ENCODE results near the gene ANP32B.
A peak's percentile ranks its signal among the peaks of the same experiment; 100 is the strongest.
"Not testable (repeated sequence)": the region's sequence is repeated elsewhere in the genome, so short reads cannot be mapped to it uniquely, and the experiment has no call there.

The ANP32B gene

DNA sequence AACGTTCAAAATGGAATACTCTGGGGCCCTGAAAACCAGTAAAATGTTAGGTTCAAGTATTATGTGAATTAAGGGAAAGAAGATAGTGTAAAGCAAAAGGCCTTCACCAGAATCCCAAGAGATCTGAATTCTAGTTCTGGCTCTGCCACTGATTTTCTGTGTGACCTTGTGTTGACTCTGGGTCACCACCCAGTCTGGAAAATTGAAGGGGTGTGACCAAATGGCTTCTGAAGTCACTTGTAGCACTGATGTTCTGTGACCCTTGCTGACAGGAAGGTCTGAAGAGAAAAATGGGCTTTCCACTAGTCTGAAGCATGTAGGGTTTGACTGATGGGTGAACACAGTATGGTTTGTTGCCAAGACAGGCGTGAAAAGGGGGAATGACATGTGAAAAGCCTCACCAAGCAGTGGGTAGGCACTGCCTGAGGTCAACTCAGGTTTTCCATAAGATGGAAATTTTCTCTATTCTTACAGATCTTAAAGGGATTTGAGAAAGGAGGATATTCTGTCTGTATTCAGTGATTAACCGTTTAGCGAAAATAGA, 33.1 kb downstream of the ANP32B start:
- Histone ChIP-seq H3K27ac (no peak overlapping the region), H3K9me3 (ENCODE audit: severe bottlenecking) (no peaks in the 10 kb centered on the region), H3K36me3 (peaks cover 93% of the 10 kb centered on the region), H3K27me3 (ENCODE audit: insufficient read depth, low read depth, severe bottlenecking) (no peaks in the 10 kb centered on the region), H3K4me3 (ENCODE audit: low read depth, low read length) (no peak overlapping the region)
- TF ChIP-seq, protein P1, sequence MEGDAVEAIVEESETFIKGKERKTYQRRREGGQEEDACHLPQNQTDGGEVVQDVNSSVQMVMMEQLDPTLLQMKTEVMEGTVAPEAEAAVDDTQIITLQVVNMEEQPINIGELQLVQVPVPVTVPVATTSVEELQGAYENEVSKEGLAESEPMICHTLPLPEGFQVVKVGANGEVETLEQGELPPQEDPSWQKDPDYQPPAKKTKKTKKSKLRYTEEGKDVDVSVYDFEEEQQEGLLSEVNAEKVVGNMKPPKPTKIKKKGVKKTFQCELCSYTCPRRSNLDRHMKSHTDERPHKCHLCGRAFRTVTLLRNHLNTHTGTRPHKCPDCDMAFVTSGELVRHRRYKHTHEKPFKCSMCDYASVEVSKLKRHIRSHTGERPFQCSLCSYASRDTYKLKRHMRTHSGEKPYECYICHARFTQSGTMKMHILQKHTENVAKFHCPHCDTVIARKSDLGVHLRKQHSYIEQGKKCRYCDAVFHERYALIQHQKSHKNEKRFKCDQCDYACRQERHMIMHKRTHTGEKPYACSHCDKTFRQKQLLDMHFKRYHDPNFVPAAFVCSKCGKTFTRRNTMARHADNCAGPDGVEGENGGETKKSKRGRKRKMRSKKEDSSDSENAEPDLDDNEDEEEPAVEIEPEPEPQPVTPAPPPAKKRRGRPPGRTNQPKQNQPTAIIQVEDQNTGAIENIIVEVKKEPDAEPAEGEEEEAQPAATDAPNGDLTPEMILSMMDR (IDR thresholded peaks at IDR 0.05; ENCODE audit: low read depth, low read length) = no peak
- no peak for DNase-seq

DNA sequence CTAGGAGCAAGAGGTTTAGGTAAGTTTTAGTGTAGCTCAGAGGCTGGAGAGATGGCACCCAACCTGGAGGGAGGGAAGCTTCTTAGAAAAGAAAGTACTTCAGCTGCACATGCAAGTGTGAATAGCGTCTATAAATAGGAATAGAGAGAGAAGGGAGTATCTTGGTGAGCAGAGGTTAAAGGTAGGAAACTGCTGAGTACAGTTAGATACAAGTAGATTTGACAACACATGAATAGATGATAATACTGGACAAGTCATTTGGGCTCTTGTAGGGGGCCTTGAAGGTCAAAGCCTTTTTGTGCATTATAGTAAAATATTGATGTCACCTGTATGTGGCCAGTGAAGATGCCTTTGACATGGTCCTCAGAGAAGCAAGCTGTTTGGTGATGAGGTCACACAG, 34.2 kb downstream of the ANP32B start:
- H3K36me3 ChIP-seq = peaks cover 87% of the 10 kb centered on the region
- no peaks in the 10 kb centered on the region for H3K9me3 ChIP-seq (ENCODE audit: severe bottlenecking)
- no peak overlapping the region for H3K27ac ChIP-seq
- H3K4me3 ChIP-seq (ENCODE audit: low read depth, low read length) = no peak overlapping the region
- no peak for DNase-seq
- H3K27me3 ChIP-seq (ENCODE audit: insufficient read depth, low read depth, severe bottlenecking) = no peaks in the 10 kb centered on the region
- TF ChIP-seq, protein P1 (IDR thresholded peaks at IDR 0.05; ENCODE audit: low read depth, low read length) = no peak

DNA sequence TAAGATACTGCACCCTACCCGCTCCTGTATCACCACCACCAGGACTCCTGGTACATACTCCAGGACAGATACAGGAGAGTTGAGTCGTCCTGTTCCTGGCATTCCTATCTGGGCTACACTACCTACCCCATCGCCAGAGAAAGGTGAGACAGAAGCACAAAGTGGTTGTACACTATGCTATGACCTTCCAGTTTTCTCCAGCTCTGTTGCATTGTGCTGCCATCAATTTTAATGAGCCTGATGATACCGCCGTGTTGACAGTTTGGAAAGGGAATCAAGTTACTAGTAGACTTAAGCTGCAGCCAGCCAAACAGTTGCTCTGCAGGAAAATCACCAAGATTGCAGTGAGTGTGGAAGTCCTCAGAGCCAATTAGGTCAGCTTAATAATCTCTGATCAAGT, 35.2 kb downstream of the ANP32B start:
- no peak overlapping the region for H3K4me3 ChIP-seq (ENCODE audit: low read depth, low read length)
- no peaks in the 10 kb centered on the region for H3K27me3 ChIP-seq (ENCODE audit: insufficient read depth, low read depth, severe bottlenecking)
- peaks cover 81% of the 10 kb centered on the region for H3K36me3 ChIP-seq
- TF ChIP-seq, protein P1 (IDR thresholded peaks at IDR 0.05; ENCODE audit: low read depth, low read length) = no peak
- peak overlapping the region; percentile 13; the same call in 1 of the 2 replicates for H3K27ac ChIP-seq
- no peaks in the 10 kb centered on the region for H3K9me3 ChIP-seq (ENCODE audit: severe bottlenecking)
- no peak for DNase-seq

DNA sequence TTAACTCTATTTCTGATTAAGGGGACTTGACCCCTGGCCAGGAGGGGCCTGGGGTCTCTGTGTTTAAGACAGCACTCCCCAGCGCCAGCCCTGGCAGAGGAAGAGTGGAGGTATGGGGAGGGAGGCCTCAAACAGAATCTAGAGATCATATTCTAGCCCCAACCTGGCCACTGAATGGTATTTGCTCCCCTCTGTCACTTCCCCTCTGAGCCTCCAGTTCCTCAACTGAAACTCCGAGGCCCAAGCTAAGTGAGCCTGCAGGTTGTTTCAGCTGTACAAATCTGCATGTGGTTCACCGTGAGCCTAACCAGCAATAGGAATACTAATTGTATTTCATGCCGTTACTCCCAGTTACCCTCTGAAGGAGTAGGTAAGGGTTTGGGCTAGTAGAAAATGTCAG, 36.0 kb downstream of the ANP32B start:
- H3K9me3 ChIP-seq (ENCODE audit: severe bottlenecking) = no peaks in the 10 kb centered on the region
- H3K4me3 ChIP-seq (ENCODE audit: low read depth, low read length) = no peak overlapping the region
- no peak for DNase-seq
- no peak overlapping the region for H3K27ac ChIP-seq
- TF ChIP-seq, protein P1 (IDR thresholded peaks at IDR 0.05; ENCODE audit: low read depth, low read length) = no peak
- peaks cover 73% of the 10 kb centered on the region for H3K36me3 ChIP-seq
- H3K27me3 ChIP-seq (ENCODE audit: insufficient read depth, low read depth, severe bottlenecking) = no peaks in the 10 kb centered on the region

DNA sequence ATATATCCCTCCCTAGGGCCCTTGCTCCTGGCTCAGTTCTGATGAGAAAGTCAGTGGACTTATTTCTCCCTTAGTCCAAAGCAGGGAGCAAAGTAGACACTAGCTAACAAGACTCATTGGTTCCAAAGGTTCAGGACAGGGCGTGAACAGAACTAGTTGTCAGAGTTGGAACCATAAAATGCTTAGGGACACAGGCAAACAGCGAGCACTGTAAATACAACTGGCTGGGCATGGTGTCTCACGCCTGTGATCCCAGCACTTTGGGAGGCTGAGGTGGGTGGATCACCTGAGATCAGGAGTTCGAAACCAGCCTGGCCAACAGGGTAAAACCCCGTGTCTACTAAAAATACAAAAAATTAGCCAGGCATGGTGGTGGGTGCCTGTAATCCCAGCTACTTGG, 36.7 kb downstream of the ANP32B start:
- DNase-seq; H3K27me3 ChIP-seq (ENCODE audit: insufficient read depth, low read depth, severe bottlenecking); H3K27ac ChIP-seq; H3K9me3 ChIP-seq (ENCODE audit: severe bottlenecking); H3K4me3 ChIP-seq (ENCODE audit: low read depth, low read length): not testable (repeated sequence)
- peaks cover 65% of the 10 kb centered on the region for H3K36me3 ChIP-seq

DNA sequence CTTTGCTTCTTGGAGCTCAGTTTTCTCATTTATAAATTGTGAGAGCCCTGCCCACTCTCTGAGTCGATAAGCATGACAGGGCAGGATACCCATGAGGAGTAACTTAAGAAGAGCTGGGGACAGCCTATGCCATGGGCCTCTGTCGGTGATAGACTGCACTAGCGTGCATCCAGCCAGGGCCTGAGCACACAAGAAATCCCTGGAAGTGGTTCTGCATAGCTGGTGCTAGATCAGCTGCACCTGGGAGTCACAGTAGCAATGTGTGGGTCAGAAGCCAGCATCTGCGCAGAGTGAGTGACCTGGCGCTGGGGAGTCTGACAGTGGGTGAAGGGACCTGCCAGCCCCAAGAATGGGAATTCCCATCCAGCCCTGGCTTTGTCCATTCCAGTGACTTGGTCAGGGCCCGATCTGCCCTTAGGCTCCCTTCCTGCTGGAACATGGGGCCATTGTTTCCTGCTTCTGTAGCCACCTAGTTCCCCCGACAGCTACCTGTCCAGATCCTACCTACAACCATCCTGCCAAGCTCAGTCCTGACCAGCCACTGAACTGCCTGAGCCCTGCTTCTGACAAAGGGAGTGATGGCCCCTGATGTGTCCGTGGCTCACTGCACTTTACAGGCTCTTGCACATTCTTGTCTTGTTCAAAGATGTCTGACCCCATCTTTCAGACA, 37.5 kb downstream of the ANP32B start:
- Histone ChIP-seq H3K27me3 (ENCODE audit: insufficient read depth, low read depth, severe bottlenecking) (no peaks in the 10 kb centered on the region), H3K36me3 (peaks cover 59% of the 10 kb centered on the region), H3K9me3 (ENCODE audit: severe bottlenecking) (no peaks in the 10 kb centered on the region), H3K4me3 (ENCODE audit: low read depth, low read length) (no peak overlapping the region), H3K27ac (no peak overlapping the region)
- no peak for DNase-seq
- TF ChIP-seq, protein P1 (IDR thresholded peaks at IDR 0.05; ENCODE audit: low read depth, low read length) = no peak

Data from WERI-Rb-1 (cell line).